ENCODE data around the gene EDDM13. TPM values are rescaled to one million over a fixed set of nuclear protein-coding genes. Genes with fewer than 3 reads are reported as not detected.
"Not testable (repeated sequence)": the region's sequence is repeated elsewhere in the genome, so short reads cannot be mapped to it uniquely, and the experiment has no call there.

The EDDM13 gene
- total RNA-seq, 2 experiments from 2014 or later = not detected

- H3K4me1 Mint-ChIP-seq (ENCODE audit: low read depth); H3K27ac Mint-ChIP-seq; H3K27me3 Mint-ChIP-seq; DNase-seq; POLR2A ChIA-PET; H3K36me3 Mint-ChIP-seq; intact Hi-C loops (cut with micrococcal nuclease); H3K4me3 Mint-ChIP-seq: not testable (repeated sequence)
- CTCF ChIA-PET = interaction anchor here (0.9 to 6.0 kb wide), 3 partner anchors 26 to 269 kb away, joined by 3 to 118 read pairs (median 3); no protein-coding TSS in a partner anchor
- H3K9me3 Mint-ChIP-seq = peaks cover 12% of the 10 kb centered on the region
These were observed 62.8 kb downstream of the EDDM13 start for GRCh38 chr19:56335371-56335770.

- intact Hi-C loops (cut with micrococcal nuclease); H3K27ac Mint-ChIP-seq; H3K4me1 Mint-ChIP-seq (ENCODE audit: low read depth); H3K36me3 Mint-ChIP-seq; H3K4me3 Mint-ChIP-seq; CTCF ChIA-PET; DNase-seq; POLR2A ChIA-PET; H3K27me3 Mint-ChIP-seq: not testable (repeated sequence)
- peaks cover 16% of the 10 kb centered on the region for H3K9me3 Mint-ChIP-seq
These were observed 64.5 kb downstream of the EDDM13 start for GRCh38 chr19:56337077-56337476.

- H3K27me3 Mint-ChIP-seq = peaks cover 17% of the 10 kb centered on the region
- H3K9me3 Mint-ChIP-seq = peaks cover 16% of the 10 kb centered on the region
- CTCF ChIA-PET = interaction anchor here (0.9 to 1.3 kb wide), 2 partner anchors 9 to 85 kb away, joined by 3 to 5 read pairs; no protein-coding TSS in a partner anchor
- intact Hi-C loops (cut with micrococcal nuclease); H3K4me3 Mint-ChIP-seq; H3K36me3 Mint-ChIP-seq; H3K27ac Mint-ChIP-seq; DNase-seq; H3K4me1 Mint-ChIP-seq (ENCODE audit: low read depth); POLR2A ChIA-PET: not testable (repeated sequence)
These were observed 66.5 kb downstream of the EDDM13 start for GRCh38 chr19:56339031-56339430.

- peaks cover 15% of the 10 kb centered on the region for H3K27me3 Mint-ChIP-seq
- intact Hi-C loops (cut with micrococcal nuclease) = no loop called here
- no peak overlapping the region for H3K27ac Mint-ChIP-seq
- H3K36me3 Mint-ChIP-seq = peaks cover 6% of the 10 kb centered on the region
- H3K4me3 Mint-ChIP-seq = no peak overlapping the region
- H3K4me1 Mint-ChIP-seq (ENCODE audit: low read depth) = no peaks in the 10 kb centered on the region
- peaks cover 14% of the 10 kb centered on the region for H3K9me3 Mint-ChIP-seq
- POLR2A ChIA-PET = no interaction called here
- no peak for DNase-seq
- CTCF ChIA-PET = interaction anchor here (0.6 kb wide), 1 partner anchor 34 kb away, joined by 3 read pairs; no protein-coding TSS in a partner anchor
These were observed 69.4 kb downstream of the EDDM13 start for GRCh38 chr19:56341948-56342347.

GRCh38 chr19:56347163-56347778 lies 74.7 kb downstream of the EDDM13 start:
- no peak for DNase-seq
- POLR2A ChIA-PET = no interaction called here
- H3K36me3 Mint-ChIP-seq = peaks cover 6% of the 10 kb centered on the region
- peaks cover 7% of the 10 kb centered on the region for H3K27me3 Mint-ChIP-seq
- CTCF ChIA-PET = interaction anchor here (0.8 to 3.4 kb wide), 11 partner anchors 9 to 271 kb away, joined by 3 to 33 read pairs (median 5); no protein-coding TSS in a partner anchor
- peaks cover 7% of the 10 kb centered on the region for H3K9me3 Mint-ChIP-seq
- no peaks in the 10 kb centered on the region for H3K4me1 Mint-ChIP-seq (ENCODE audit: low read depth)
- intact Hi-C loops (cut with micrococcal nuclease) = no loop called here
- no peak overlapping the region for H3K27ac Mint-ChIP-seq
- no peak overlapping the region for H3K4me3 Mint-ChIP-seq

- H3K27ac Mint-ChIP-seq = no peak overlapping the region
- POLR2A ChIA-PET = interaction anchor here (0.5 kb wide), 1 partner anchor 294 kb away, joined by 3 read pairs; no protein-coding TSS in a partner anchor
- intact Hi-C loops (cut with micrococcal nuclease) = no loop called here
- no peak overlapping the region for H3K4me3 Mint-ChIP-seq
- H3K9me3 Mint-ChIP-seq = no peaks in the 10 kb centered on the region
- no peaks in the 10 kb centered on the region for H3K4me1 Mint-ChIP-seq (ENCODE audit: low read depth)
- H3K27me3 Mint-ChIP-seq = no peaks in the 10 kb centered on the region
- peak; percentile 20 for DNase-seq
- CTCF ChIA-PET = interaction anchor here (0.6 to 3.4 kb wide), 20 partner anchors 10 to 1540 kb away, joined by 3 to 33 read pairs (median 3); no protein-coding TSS in a partner anchor
- H3K36me3 Mint-ChIP-seq = no peaks in the 10 kb centered on the region
These were observed 75.8 kb downstream of the EDDM13 start for GRCh38 chr19:56348289-56348877.

- no peaks in the 10 kb centered on the region for H3K4me1 Mint-ChIP-seq (ENCODE audit: low read depth)
- H3K36me3 Mint-ChIP-seq = no peaks in the 10 kb centered on the region
- peak; percentile 46 for DNase-seq
- H3K9me3 Mint-ChIP-seq = no peaks in the 10 kb centered on the region
- no peak overlapping the region for H3K4me3 Mint-ChIP-seq
- intact Hi-C loops (cut with micrococcal nuclease) = loop anchor here (2.0 to 5.0 kb wide), 2 partner anchors 98 to 273 kb away; no protein-coding TSS in a partner anchor
- ChIA-PET POLR2A (no interaction called here), CTCF (interaction anchor here (0.9 to 3.4 kb wide), 3 partner anchors 17 to 98 kb away, joined by 3 to 33 read pairs (median 5); no protein-coding TSS in a partner anchor)
- H3K27ac Mint-ChIP-seq = no peak overlapping the region
- no peaks in the 10 kb centered on the region for H3K27me3 Mint-ChIP-seq
These were observed 78.0 kb downstream of the EDDM13 start for GRCh38 chr19:56350416-56351045.

- no peak overlapping the region for H3K27ac Mint-ChIP-seq
- no peak overlapping the region for H3K4me3 Mint-ChIP-seq
- no peaks in the 10 kb centered on the region for H3K9me3 Mint-ChIP-seq
- intact Hi-C loops (cut with micrococcal nuclease) = loop anchor here (2.0 to 5.0 kb wide), 2 partner anchors 98 to 274 kb away; no protein-coding TSS in a partner anchor
- H3K27me3 Mint-ChIP-seq = no peaks in the 10 kb centered on the region
- POLR2A ChIA-PET = no interaction called here
- CTCF ChIA-PET = interaction anchor here (0.7 to 1.6 kb wide), 3 partner anchors 18 to 275 kb away, joined by 3 to 5 read pairs (median 3); no protein-coding TSS in a partner anchor
- no peaks in the 10 kb centered on the region for H3K36me3 Mint-ChIP-seq
- no peak for DNase-seq
- H3K4me1 Mint-ChIP-seq (ENCODE audit: low read depth) = no peaks in the 10 kb centered on the region
These were observed 78.7 kb downstream of the EDDM13 start for GRCh38 chr19:56351208-56351607.

- no peaks in the 10 kb centered on the region for H3K27me3 Mint-ChIP-seq
- no peaks in the 10 kb centered on the region for H3K4me1 Mint-ChIP-seq (ENCODE audit: low read depth)
- ChIA-PET CTCF (interaction anchor here (1.0 kb wide), 1 partner anchor 102 kb away, joined by 3 read pairs; no protein-coding TSS in a partner anchor), POLR2A (no interaction called here)
- peaks cover 2% of the 10 kb centered on the region for H3K36me3 Mint-ChIP-seq
- H3K27ac Mint-ChIP-seq = no peak overlapping the region
- intact Hi-C loops (cut with micrococcal nuclease) = no loop called here
- no peak overlapping the region for H3K4me3 Mint-ChIP-seq
- H3K9me3 Mint-ChIP-seq = peaks cover 26% of the 10 kb centered on the region
- DNase-seq = no peak
These were observed 83.0 kb downstream of the EDDM13 start for GRCh38 chr19:56355517-56355916.

- POLR2A ChIA-PET = no interaction called here
These were observed 84.4 kb downstream of the EDDM13 start for GRCh38 chr19:56356944-56357343.

More at GRCh38 chr19:56356944-56357343, 84.4 kb downstream of the EDDM13 start:
- H3K4me1 Mint-ChIP-seq (ENCODE audit: low read depth) = no peaks in the 10 kb centered on the region
- intact Hi-C loops (cut with micrococcal nuclease) = no loop called here
- DNase-seq = no peak
- H3K4me3 Mint-ChIP-seq = no peak overlapping the region
- H3K36me3 Mint-ChIP-seq = peaks cover 8% of the 10 kb centered on the region
- H3K27ac Mint-ChIP-seq = no peak overlapping the region
- no peaks in the 10 kb centered on the region for H3K27me3 Mint-ChIP-seq
- CTCF ChIA-PET = no interaction called here
- peaks cover 35% of the 10 kb centered on the region for H3K9me3 Mint-ChIP-seq

All from activated CD4-positive, alpha-beta memory T cell treated with anti-CD3 and anti-CD28 coated beads for 36 hours (primary cell).